ENCODE measurements around the gene C12orf76. TPM values are rescaled to one million over a fixed set of nuclear protein-coding genes. Genes with fewer than 3 reads are reported as not detected.

The C12orf76 gene
- total and polyA plus RNA-seq, 7 experiments from 2014 or later: 14.3 to 28.7 (median 21.0) TPM

DNA sequence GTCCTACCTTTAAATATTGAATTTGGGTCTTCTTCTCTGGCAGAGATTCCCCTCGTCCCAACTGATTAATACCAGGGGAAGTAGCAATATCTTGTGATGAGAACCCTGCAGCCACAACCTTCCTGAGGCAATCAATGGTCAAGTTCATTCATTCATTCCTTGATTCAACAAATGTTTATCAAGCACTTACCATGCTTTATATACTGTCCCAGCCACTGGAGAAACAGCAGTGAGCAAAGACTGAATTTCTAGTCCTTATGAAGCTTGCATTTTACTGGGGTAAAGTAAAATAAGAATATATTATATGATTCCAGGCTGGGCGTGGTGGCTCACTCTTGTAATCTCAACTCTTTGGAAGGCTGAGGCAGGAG, 51.9 kb downstream of the C12orf76 start:
- CTCF ChIA-PET: no interaction called here
- Histone ChIP-seq H3K9me3 (ENCODE audit: control insufficient read depth in 2 of 3, low read length in 3 of 3) (no peaks in the 10 kb centered on the region), H3K36me3 (ENCODE audit: control insufficient read depth in 2 of 3, insufficient read depth in 3 of 3, low read length in 3 of 3) (peaks cover 0 to 5% (median 0%) of the 10 kb centered on the region in 3 experiments), H3K27ac (ENCODE audit: low read depth, low read length) (peak overlapping the region; percentile 84), H3K27me3 (ENCODE audit: control insufficient read depth in 2 of 2, insufficient read depth in 2 of 2, low read length in 2 of 2) (no peaks in the 10 kb centered on the region), H3K4me3 (ENCODE audit: low read length) (peak overlapping the region; percentile 86), H3K4me1 (ENCODE audit: control insufficient read depth in 2 of 2, insufficient read depth in 2 of 2, low read length in 2 of 2) (peaks cover 27 to 34% of the 10 kb centered on the region in 2 donors)
- no peak for ATAC-seq
- H3K4me1 Mint-ChIP-seq: peaks cover 42 to 78% (median 66%) of the 10 kb centered on the region in 7 donors
- H3K27ac Mint-ChIP-seq: peak overlapping the region; percentile 80 to 99 (median 90)
- DNase-seq: no peak
- peak overlapping the region; percentile 79 to 100 (median 94) for H3K4me3 Mint-ChIP-seq
- intact Hi-C loops (cut with micrococcal nuclease): loop anchor here (1.0 to 10.0 kb wide), 18 partner anchors 19 to 1434 kb away; partner anchors contain the start of genes ATP2A2 (in 2 of the 2), C12orf76 (in 2 of the 2), GLTP (in 2 of the 2) and ARPC3 (in 1 of the 2)
- H3K36me3 Mint-ChIP-seq: peaks cover 0 to 13% (median 2%) of the 10 kb centered on the region in 5 donors
- POLR2A ChIA-PET: interaction anchor here (0.7 to 1.2 kb wide), 4 partner anchors 25 to 942 kb away, joined by 3 to 5 read pairs (median 4); no protein-coding TSS in a partner anchor
- no peaks in the 10 kb centered on the region for H3K27me3 Mint-ChIP-seq
- H3K9me3 Mint-ChIP-seq: no peaks in the 10 kb centered on the region

DNA sequence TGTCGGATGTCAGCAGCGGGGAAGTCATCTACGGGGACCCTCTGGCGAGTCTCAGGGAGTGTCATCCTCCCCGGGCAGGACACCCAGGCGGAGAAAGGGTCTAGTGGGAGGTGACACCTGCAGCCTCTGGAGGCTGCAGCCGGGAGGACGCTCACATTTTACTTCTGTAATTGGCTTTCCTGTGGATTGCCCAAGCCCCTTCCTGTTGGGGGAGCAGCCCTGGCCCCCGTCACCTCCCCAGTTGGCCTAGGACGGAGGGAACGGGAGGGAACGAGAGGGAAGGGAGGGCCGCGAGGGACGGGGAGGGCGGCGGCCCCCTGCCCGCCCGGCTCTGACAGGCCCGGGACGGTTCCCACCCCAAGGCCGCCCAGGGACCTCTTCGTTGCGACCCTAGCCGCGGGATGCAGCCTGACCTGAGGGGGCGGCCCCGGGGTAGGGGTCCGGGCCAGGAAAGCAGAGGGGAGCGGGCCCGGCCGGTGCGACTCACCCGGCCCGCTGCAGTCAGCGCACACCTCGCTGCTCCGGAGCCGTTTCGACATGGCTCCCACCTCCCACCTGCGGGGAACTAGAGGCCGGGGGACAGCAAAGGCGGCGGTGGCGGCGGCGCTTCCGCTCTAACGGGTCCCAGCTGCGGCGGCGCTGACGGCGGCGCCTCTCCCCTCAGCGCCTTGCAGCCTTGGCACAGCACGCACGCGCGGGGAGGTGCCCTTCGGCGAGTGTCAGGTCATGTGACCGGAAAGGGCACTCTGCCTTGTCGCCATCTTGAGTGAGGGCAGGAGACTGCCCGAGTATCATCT, 52.4 kb downstream of the C12orf76 start, which contains the start of gene GIT2:
GIT2 (minus strand) TSS at position 683 of the 797 bp plus-strand sequence; CDS start at position 539, 144 bp downstream.
- intact Hi-C loops (cut with micrococcal nuclease): loop anchor here (1.0 to 10.0 kb wide), 19 partner anchors 15 to 1434 kb away; partner anchors contain the start of genes ATP2A2 (in 2 of the 2), C12orf76 (in 2 of the 2), GLTP (in 2 of the 2) and ARPC3 (in 1 of the 2)
- H3K9me3 Mint-ChIP-seq: no peaks in the 10 kb centered on the region
- peak within 1 kb of the TSS; percentile 84 to 100 (median 96) for H3K27ac Mint-ChIP-seq
- peaks cover 42 to 77% (median 66%) of the 10 kb centered on the region in 7 donors for H3K4me1 Mint-ChIP-seq
- no peaks in the 10 kb centered on the region for H3K9me3 ChIP-seq (ENCODE audit: control insufficient read depth in 2 of 3, low read length in 3 of 3)
- peaks cover 22 to 33% of the 10 kb centered on the region in 2 donors for H3K4me1 ChIP-seq (ENCODE audit: control insufficient read depth in 2 of 2, insufficient read depth in 2 of 2, low read length in 2 of 2)
- peaks cover 0 to 5% (median 0%) of the 10 kb centered on the region in 3 experiments for H3K36me3 ChIP-seq (ENCODE audit: control insufficient read depth in 2 of 3, insufficient read depth in 3 of 3, low read length in 3 of 3)
- peak within 1 kb of the TSS; percentile 86 for H3K4me3 ChIP-seq (ENCODE audit: low read length)
- ChIA-PET CTCF (no interaction called here), POLR2A (interaction anchor here (1.0 to 1.5 kb wide), 6 partner anchors 19 to 107 kb away, joined by 3 to 5 read pairs (median 3); no protein-coding TSS in a partner anchor)
- H3K27ac ChIP-seq (ENCODE audit: low read depth, low read length): peak within 1 kb of the TSS; percentile 84
- peaks cover 0 to 15% (median 4%) of the 10 kb centered on the region in 5 donors for H3K36me3 Mint-ChIP-seq
- H3K27me3 Mint-ChIP-seq: no peaks in the 10 kb centered on the region
- H3K27me3 ChIP-seq (ENCODE audit: control insufficient read depth in 2 of 2, insufficient read depth in 2 of 2, low read length in 2 of 2): no peaks in the 10 kb centered on the region
- H3K4me3 Mint-ChIP-seq: peak within 1 kb of the TSS; percentile 90 to 100 (median 96)
- peak; percentile 81 for ATAC-seq
- peak; percentile 88 to 95 (median 93) for DNase-seq

GRCh38 chr12:109995361-109995685, 53.0 kb downstream of the C12orf76 start:
- Histone ChIP-seq H3K4me1 (ENCODE audit: control insufficient read depth in 2 of 2, insufficient read depth in 2 of 2, low read length in 2 of 2) (peaks cover 18 to 28% of the 10 kb centered on the region in 2 donors), H3K27ac (ENCODE audit: low read depth, low read length) (peak overlapping the region; percentile 84), H3K27me3 (ENCODE audit: control insufficient read depth in 2 of 2, insufficient read depth in 2 of 2, low read length in 2 of 2) (no peaks in the 10 kb centered on the region), H3K9me3 (ENCODE audit: control insufficient read depth in 2 of 3, low read length in 3 of 3) (no peaks in the 10 kb centered on the region), H3K36me3 (ENCODE audit: control insufficient read depth in 2 of 3, insufficient read depth in 3 of 3, low read length in 3 of 3) (peaks cover under 1 to 11% (median 4%) of the 10 kb centered on the region in 3 experiments), H3K4me3 (ENCODE audit: low read length) (peak overlapping the region; percentile 86)
- intact Hi-C loops (cut with micrococcal nuclease): loop anchor here (2.0 to 10.0 kb wide), 13 partner anchors 15 to 1433 kb away; partner anchors contain the start of genes ATP2A2 (in 1 of the 2), CORO1C (in 1 of the 2), FAM216A (in 1 of the 2) and FAM222A (in 1 of the 2)
- CTCF ChIA-PET: no interaction called here
- no peaks in the 10 kb centered on the region for H3K27me3 Mint-ChIP-seq
- no peak for ATAC-seq
- H3K27ac Mint-ChIP-seq: peak overlapping the region; percentile 80 to 99 (median 92)
- DNase-seq: no peak
- POLR2A ChIA-PET: interaction anchor here (1.2 to 1.5 kb wide), 3 partner anchors 18 to 53 kb away, joined by 3 read pairs; no protein-coding TSS in a partner anchor
- H3K4me3 Mint-ChIP-seq: peak overlapping the region; percentile 87 to 100 (median 96)
- H3K9me3 Mint-ChIP-seq: no peaks in the 10 kb centered on the region
- peaks cover 40 to 75% (median 68%) of the 10 kb centered on the region in 7 donors for H3K4me1 Mint-ChIP-seq
- peaks cover 0 to 17% (median 4%) of the 10 kb centered on the region in 5 donors for H3K36me3 Mint-ChIP-seq

DNA sequence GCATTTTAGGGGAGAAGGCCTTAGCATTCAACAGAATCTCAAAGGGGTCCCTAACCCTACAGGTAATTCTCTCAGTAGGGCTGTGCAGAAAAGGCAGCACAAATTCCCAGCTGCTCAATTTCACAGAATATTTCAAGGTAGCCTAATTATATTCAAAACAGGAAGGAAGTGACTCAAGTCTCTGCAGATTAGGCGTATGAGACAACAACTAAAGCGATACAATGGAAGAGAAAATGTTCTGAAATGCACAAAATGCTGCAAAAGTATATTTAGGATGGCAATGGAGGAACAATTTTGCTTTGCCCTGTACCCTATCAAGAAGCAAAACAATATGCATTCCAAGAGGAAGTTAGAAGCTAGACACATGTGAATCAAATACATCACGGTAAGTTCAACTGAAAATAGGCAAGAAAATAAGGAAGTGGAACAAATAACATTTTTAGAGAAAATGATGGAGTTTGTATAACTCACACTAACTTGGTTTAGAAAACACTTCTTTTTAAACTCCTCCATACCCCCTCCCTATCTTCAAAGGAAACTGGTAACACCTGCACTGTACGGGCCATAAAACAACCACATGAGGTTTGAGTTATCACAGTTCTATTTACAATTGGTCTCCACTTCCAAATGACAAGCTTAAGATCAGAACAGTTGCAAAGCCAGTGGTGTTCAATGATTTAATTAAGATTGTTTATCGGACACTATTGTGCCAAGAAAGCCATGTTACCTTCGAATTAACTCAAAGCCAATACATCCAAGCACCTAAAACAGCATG, 53.7 kb downstream of the C12orf76 start:
- CTCF ChIA-PET: interaction anchor here (0.6 to 0.7 kb wide), 4 partner anchors 8 to 1621 kb away, joined by 3 to 4 read pairs (median 4); no protein-coding TSS in a partner anchor
- H3K27me3 Mint-ChIP-seq: no peaks in the 10 kb centered on the region
- intact Hi-C loops (cut with micrococcal nuclease): loop anchor here (1.0 to 10.0 kb wide), 15 partner anchors 13 to 1432 kb away; partner anchors contain the start of genes ATP2A2 (in 1 of the 2), CORO1C (in 1 of the 2), FAM216A (in 1 of the 2) and FAM222A (in 1 of the 2)
- peak overlapping the region; percentile 80 to 99 (median 92) for H3K27ac Mint-ChIP-seq
- H3K36me3 Mint-ChIP-seq: peaks cover 0 to 20% (median 4%) of the 10 kb centered on the region in 5 donors
- H3K36me3 ChIP-seq (ENCODE audit: control insufficient read depth in 2 of 3, insufficient read depth in 3 of 3, low read length in 3 of 3): peaks cover 7 to 18% (median 8%) of the 10 kb centered on the region in 3 experiments
- peak overlapping the region; percentile 87 to 100 (median 96) for H3K4me3 Mint-ChIP-seq
- peak overlapping the region; percentile 86 for H3K4me3 ChIP-seq (ENCODE audit: low read length)
- H3K4me1 ChIP-seq (ENCODE audit: control insufficient read depth in 2 of 2, insufficient read depth in 2 of 2, low read length in 2 of 2): peaks cover 15 to 25% of the 10 kb centered on the region in 2 donors
- H3K27me3 ChIP-seq (ENCODE audit: control insufficient read depth in 2 of 2, insufficient read depth in 2 of 2, low read length in 2 of 2): no peaks in the 10 kb centered on the region
- DNase-seq (peak in 6 of 9 donors; percentile 23 to 34 (median 28)), ATAC-seq (no peak)
- H3K9me3 ChIP-seq (ENCODE audit: control insufficient read depth in 2 of 3, low read length in 3 of 3): no peaks in the 10 kb centered on the region
- peak overlapping the region; percentile 84 for H3K27ac ChIP-seq (ENCODE audit: low read depth, low read length)
- H3K9me3 Mint-ChIP-seq: no peaks in the 10 kb centered on the region
- peaks cover 38 to 79% (median 67%) of the 10 kb centered on the region in 7 donors for H3K4me1 Mint-ChIP-seq
- POLR2A ChIA-PET: interaction anchor here (0.6 to 1.5 kb wide), 7 partner anchors 11 to 107 kb away, joined by 3 to 6 read pairs (median 3); no protein-coding TSS in a partner anchor

- Histone ChIP-seq H3K36me3 (ENCODE audit: control insufficient read depth in 2 of 3, insufficient read depth in 3 of 3, low read length in 3 of 3) (peaks cover 16 to 33% (median 19%) of the 10 kb centered on the region in 3 experiments), H3K9me3 (ENCODE audit: control insufficient read depth in 2 of 3, low read length in 3 of 3) (no peaks in the 10 kb centered on the region), H3K4me1 (ENCODE audit: control insufficient read depth in 2 of 2, insufficient read depth in 2 of 2, low read length in 2 of 2) (peaks cover 9 to 19% of the 10 kb centered on the region in 2 donors), H3K27me3 (ENCODE audit: control insufficient read depth in 2 of 2, insufficient read depth in 2 of 2, low read length in 2 of 2) (no peaks in the 10 kb centered on the region), H3K27ac (ENCODE audit: low read depth, low read length) (no peak overlapping the region), H3K4me3 (ENCODE audit: low read length) (no peak overlapping the region)
- Mint-ChIP-seq H3K9me3 (no peaks in the 10 kb centered on the region), H3K36me3 (peaks cover under 1 to 25% (median 12%) of the 10 kb centered on the region in 5 donors), H3K27me3 (no peaks in the 10 kb centered on the region), H3K4me3 (peak overlapping the region in 8 of 10 donors; percentile 54 to 100 (median 96)), H3K4me1 (peaks cover 37 to 76% (median 59%) of the 10 kb centered on the region in 7 donors), H3K27ac (peak overlapping the region in 6 of 9 donors; percentile 38 to 99 (median 69))
- POLR2A ChIA-PET: interaction anchor here (0.7 kb wide), 1 partner anchor 18 kb away, joined by 3 read pairs; no protein-coding TSS in a partner anchor
- DNase-seq (no peak), ATAC-seq (no peak)
- CTCF ChIA-PET: interaction anchor here (0.6 kb wide), 1 partner anchor 256 kb away, joined by 4 read pairs; no protein-coding TSS in a partner anchor
- intact Hi-C loops (cut with micrococcal nuclease): loop anchor here (10.0 kb wide), 3 partner anchors 278 to 1258 kb away; partner anchors contain the start of genes CORO1C (in 1 of the 2), FAM222A (in 1 of the 2), MMAB (in 1 of the 2) and MVK (in 1 of the 2)
Observed at GRCh38 chr12:109993091-109993490, 55.2 kb downstream of the C12orf76 start.
